ENCODE measurements around the gene DGKZ.
"Not testable (repeated sequence)": the region's sequence is repeated elsewhere in the genome, so short reads cannot be mapped to it uniquely, and the experiment has no call there.

The DGKZ gene

GRCh38 chr11:46366661-46367161, 19.4 kb downstream of the DGKZ start:
- DNase-seq: no peak

GRCh38 chr11:46367244-46367915, 20.1 kb downstream of the DGKZ start:
- DNase-seq: peak in 50 of 56 donors; percentile 18 to 84 (median 47)

GRCh38 chr11:46367916-46368267, 20.6 kb downstream of the DGKZ start:
- no peak for DNase-seq

GRCh38 chr11:46369458-46370152, 22.3 kb downstream of the DGKZ start:
- DNase-seq: peak in 6 of 56 donors; percentile 15 to 40 (median 32)

DNA sequence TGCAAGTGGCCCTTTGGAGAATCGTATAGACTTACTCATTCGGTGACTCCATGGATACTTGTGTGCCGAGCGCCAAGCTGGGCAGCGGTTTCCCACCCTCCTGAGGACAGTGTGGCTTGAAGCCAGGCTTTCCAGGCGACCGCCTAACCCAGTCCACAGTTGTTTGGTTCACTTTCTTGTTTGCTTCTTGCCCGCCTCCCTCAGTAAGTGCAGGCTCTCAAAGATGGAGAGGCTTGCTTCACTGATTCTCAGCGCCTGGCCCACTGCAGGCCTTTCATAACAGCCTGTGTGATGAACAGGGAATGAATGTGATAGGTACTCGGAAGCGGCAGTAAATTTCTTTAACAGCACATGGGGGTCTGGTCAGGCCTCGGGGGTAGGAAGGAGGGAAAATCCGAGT, 23.0 kb downstream of the DGKZ start:
- no peak for DNase-seq

DNA sequence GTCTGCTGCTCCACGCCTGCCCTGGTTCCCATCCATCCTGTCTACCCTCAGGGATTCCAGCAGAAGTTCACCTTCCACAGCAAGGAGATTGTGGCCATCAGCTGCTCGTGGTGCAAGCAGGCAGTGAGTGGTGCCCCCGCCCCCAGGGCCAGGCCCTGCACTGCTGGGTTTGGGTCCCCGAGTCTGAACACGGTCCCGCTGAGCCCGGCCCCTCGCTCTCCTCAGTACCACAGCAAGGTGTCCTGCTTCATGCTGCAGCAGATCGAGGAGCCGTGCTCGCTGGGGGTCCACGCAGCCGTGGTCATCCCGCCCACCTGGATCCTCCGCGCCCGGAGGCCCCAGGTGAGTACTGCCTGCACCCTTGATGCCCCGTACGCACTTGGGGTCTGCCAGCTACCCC, 24.0 kb downstream of the DGKZ start:
- not testable (repeated sequence) for DNase-seq

- DNase-seq: no peak
Measured at GRCh38 chr11:46372086-46372485, 24.8 kb downstream of the DGKZ start.

DNA sequence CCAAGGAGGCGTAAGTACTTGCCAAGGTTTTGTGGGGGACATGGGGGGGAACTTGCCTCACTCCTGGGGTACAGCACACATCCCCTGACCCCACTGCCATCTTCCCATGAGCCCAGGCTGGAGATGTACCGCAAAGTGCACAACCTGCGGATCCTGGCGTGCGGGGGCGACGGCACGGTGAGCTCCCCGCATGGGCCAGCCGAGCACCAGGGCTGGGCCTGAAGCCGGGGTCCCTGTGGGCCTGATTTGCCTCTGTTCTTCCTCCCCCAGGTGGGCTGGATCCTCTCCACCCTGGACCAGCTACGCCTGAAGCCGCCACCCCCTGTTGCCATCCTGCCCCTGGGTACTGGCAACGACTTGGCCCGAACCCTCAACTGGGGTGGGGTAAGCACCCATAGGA, 25.2 kb downstream of the DGKZ start:
- not testable (repeated sequence) for DNase-seq

- DNase-seq: no peak
Measured at GRCh38 chr11:46373787-46374740, 26.8 kb downstream of the DGKZ start.

- DNase-seq: no peak
Measured at GRCh38 chr11:46374815-46375214, 27.6 kb downstream of the DGKZ start.

DNA sequence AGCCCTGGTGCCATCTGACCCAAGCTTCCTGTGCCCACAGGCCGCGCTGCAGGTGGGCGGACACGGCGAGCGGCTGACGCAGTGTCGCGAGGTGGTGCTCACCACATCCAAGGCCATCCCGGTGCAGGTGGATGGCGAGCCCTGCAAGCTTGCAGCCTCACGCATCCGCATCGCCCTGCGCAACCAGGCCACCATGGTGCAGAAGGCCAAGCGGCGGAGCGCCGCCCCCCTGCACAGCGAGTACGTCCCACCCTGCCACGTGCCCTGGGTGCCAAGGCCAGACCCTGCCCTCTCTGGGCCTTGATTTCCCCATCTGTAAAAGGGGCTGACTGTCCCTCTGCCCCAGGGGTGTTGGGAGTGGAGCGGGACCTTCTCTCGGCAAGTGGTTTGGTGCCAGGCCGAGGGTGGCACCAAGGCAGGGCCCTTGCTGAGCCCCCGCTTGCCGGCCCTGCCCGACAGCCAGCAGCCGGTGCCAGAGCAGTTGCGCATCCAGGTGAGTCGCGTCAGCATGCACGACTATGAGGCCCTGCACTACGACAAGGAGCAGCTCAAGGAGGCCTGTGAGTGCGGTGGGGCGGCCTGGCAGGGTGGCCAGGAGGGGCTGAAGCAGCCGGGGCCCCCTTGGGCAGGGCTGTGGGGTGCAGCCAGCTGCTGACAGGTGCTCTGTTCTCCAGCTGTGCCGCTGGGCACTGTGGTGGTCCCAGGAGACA, 28.3 kb downstream of the DGKZ start:
- DNase-seq: no peak

- DNase-seq: no peak
Measured at GRCh38 chr11:46376258-46377050, 29.2 kb downstream of the DGKZ start.

GRCh38 chr11:46377290-46377689, 30.0 kb downstream of the DGKZ start:
- no peak for DNase-seq

DNA sequence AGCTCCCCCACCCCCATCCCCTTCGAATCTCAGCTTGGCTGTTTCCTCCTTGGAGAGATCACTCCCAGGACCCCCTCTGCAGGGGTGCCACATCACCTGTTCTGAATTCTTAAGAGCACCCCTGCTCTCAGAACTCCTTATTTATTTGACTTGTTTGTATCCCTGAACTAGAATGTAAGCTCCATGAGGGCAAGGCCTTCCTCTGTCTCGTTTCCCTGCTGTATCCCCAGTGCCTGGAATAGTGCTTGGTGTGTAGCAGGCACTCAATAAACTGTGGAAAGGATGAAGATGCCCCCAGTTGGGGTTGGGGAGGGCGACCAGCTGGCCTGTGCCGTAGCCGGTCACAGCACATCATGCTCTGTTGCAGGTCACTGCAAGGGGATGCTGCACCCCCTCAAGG, 30.6 kb downstream of the DGKZ start:
- DNase-seq: no peak

- DNase-seq: no peak
Measured at GRCh38 chr11:46378296-46378695, 31.0 kb downstream of the DGKZ start.

DNA sequence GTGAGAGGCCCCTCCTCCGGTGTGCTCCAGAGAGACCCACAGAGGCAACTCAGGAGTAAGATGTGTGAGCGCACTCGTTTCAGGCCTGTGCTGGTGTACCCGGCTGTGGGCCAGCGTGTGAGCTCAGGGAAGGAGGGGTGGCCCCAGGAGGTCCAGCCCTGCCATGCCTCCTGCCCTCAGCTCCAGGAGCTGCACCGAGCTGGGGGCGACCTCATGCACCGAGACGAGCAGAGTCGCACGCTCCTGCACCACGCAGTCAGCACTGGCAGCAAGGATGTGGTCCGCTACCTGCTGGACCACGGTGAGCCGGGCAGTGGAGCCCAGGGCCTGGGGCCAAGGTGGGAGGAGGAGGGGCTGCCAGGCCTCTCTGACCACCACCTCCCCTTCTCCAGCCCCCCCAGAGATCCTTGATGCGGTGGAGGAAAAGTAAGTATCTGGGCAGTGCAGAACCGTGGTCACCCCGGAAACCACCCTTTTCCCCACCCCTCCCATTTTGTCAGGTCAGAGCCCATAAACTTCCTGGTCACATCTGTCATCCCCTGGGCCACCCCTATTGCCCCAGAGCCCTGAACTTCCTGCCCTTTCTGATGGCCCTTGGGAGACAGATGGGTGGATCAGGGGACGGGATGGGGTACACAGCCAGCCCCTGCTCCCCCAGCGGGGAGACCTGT, 31.7 kb downstream of the DGKZ start:
- no peak for DNase-seq

DNA sequence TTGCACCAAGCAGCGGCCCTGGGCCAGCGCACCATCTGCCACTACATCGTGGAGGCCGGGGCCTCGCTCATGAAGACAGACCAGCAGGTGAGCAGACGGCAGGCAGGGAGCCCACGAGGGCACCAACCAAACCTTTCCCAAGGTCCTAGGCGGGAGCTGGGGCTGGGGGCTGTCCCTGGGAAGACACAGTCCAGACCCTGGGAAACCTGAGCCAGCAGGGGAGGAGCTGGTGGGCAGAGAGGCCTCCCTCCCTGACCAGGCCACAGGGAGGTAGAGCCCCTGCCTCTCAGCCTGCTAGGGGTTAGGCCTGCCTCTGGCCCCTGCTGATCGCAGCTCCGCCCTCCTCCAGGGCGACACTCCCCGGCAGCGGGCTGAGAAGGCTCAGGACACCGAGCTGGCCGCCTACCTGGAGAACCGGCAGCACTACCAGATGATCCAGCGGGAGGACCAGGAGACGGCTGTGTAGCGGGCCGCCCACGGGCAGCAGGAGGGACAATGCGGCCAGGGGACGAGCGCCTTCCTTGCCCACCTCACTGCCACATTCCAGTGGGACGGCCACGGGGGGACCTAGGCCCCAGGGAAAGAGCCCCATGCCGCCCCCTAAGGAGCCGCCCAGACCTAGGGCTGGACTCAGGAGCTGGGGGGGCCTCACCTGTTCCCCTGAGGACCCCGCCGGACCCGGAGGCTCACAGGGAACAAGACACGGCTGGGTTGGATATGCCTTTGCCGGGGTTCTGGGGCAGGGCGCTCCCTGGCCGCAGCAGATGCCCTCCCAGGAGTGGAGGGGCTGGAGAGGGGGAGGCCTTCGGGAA, 32.4 kb downstream of the DGKZ start:
- not testable (repeated sequence) for DNase-seq

DNA sequence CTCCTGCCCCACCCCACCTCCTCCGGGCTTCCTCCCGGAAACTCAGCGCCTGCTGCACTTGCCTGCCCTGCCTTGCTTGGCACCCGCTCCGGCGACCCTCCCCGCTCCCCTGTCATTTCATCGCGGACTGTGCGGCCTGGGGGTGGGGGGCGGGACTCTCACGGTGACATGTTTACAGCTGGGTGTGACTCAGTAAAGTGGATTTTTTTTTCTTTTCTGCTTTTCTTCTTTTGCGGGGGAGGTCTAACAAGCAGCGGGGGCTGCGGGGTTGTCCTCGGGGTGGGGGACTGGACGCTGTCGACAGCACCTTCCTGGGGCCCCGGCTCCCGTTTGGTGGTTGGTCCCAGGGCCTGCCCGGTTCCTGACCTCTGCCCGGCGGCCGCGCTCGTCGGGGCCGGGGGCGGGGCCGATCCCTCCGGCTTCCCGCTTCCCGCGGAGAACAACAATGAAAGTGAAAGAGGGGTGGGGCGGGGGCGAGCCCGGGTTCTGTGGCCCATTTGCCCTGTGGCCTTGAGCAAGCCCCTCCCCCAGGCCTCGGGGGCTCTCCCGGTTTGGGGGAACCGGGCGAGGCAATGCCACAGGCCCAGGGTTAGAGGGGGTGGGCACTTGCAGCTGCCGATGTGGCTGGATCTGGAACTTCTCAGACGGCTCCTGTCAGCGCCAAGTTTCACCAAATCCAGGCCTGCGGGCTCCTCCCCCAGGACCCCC, 33.2 kb downstream of the DGKZ start:
- peak in 17 of 56 donors; percentile 22 to 68 (median 36) for DNase-seq

Measured in nucleus accumbens (tissue), 56 donors.